SK-N-SH treated with all-trans-retinoic acid at 6 μM for 48 hours (cell line): ENCODE measurements around the gene POLD4.

Experiments
- ATAC-seq: fragments of 200-7000 bp; cut with Tn5 transposase; 3 replicates; pipeline ENCODE4 v1.9.1; 2020; ENCODE audit warnings: mild to moderate bottlenecking, moderate library complexity
- ARNTL ChIP-seq: fragments of 450-650 bp; formaldehyde crosslinking; IDR thresholded peaks from 2 replicates; pipeline ENCODE4 v1.5.0; 2020; ENCODE audit warnings: low read depth, mild to moderate bottlenecking, moderate library complexity, borderline replicate concordance
- BACH2 ChIP-seq: fragments of 250-450 bp; sonication (Bioruptor Pico); IDR thresholded peaks from 2 replicates; pipeline ENCODE4 v1.9.0; 2021; ENCODE audit warnings: mild to moderate bottlenecking, borderline replicate concordance
- CREB5 ChIP-seq: fragments of 250-450 bp; sonication (Bioruptor Pico); IDR thresholded peaks from 2 replicates; pipeline ENCODE4 v1.5.1; 2020; ENCODE audit warnings: low read depth, mild to moderate bottlenecking, moderate library complexity
- CSDC2 ChIP-seq: fragments of 250-450 bp; sonication (Bioruptor Pico); IDR thresholded peaks from 2 replicates; pipeline ENCODE4 v1.5.0; 2020; ENCODE audit warnings: mild to moderate bottlenecking, moderate library complexity
- CSRNP3 ChIP-seq: fragments of 250-450 bp; sonication (Bioruptor Pico); IDR thresholded peaks from 2 replicates; pipeline ENCODE4 v1.5.1; 2021; ENCODE audit warnings: mild to moderate bottlenecking, moderate library complexity
- ESRRG ChIP-seq: fragments of 250-450 bp; sonication (Bioruptor Pico); IDR thresholded peaks from 2 replicates; pipeline ENCODE4 v1.6.1; 2021; ENCODE audit warnings: mild to moderate bottlenecking
- ISL1 ChIP-seq: fragments of 250-450 bp; sonication (Bioruptor Pico); IDR thresholded peaks from 2 replicates; pipeline ENCODE4 v2.1.2; 2022; ENCODE audit warnings: mild to moderate bottlenecking, moderate library complexity
- PATZ1 ChIP-seq: fragments of 250-450 bp; sonication (Bioruptor Pico); IDR thresholded peaks from 2 replicates; pipeline ENCODE4 v1.8.0; 2020; ENCODE audit warnings: mild to moderate bottlenecking, moderate library complexity, borderline replicate concordance
- POU6F1 ChIP-seq: fragments of 250-450 bp; sonication (Bioruptor Pico); IDR thresholded peaks from 2 replicates; pipeline ENCODE4 v1.8.0; 2021; ENCODE audit warnings: low read depth, mild to moderate bottlenecking, moderate library complexity, borderline replicate concordance
- PPARA ChIP-seq: fragments of 250-450 bp; sonication (Bioruptor Pico); IDR thresholded peaks from 2 replicates; pipeline ENCODE4 v1.5.0; 2020; ENCODE audit warnings: mild to moderate bottlenecking, borderline replicate concordance
- RARB ChIP-seq: fragments of 250-450 bp; sonication (Bioruptor Pico); IDR thresholded peaks from 2 replicates; pipeline ENCODE4 v1.8.0; 2021; ENCODE audit warnings: mild to moderate bottlenecking, moderate library complexity
- SNAI2 ChIP-seq: fragments of 250-450 bp; sonication (Bioruptor Pico); IDR thresholded peaks from 2 replicates; pipeline ENCODE4 v1.5.0; 2020; ENCODE audit warnings: mild to moderate bottlenecking, moderate library complexity
- TCF4 ChIP-seq: fragments of 250-450 bp; sonication (Bioruptor Pico); IDR thresholded peaks from 2 replicates; pipeline ENCODE4 v1.8.0; 2021; ENCODE audit warnings: mild to moderate bottlenecking, moderate library complexity, borderline replicate concordance
- TOX ChIP-seq: fragments of 250-450 bp; sonication (Bioruptor Pico); IDR thresholded peaks from 2 replicates; pipeline ENCODE4 v1.8.0; 2021; ENCODE audit warnings: mild to moderate bottlenecking, moderate library complexity, borderline replicate concordance
- TSHZ2 ChIP-seq: fragments of 250-450 bp; sonication (Bioruptor Pico); IDR thresholded peaks from 2 replicates; pipeline ENCODE4 v1.5.0; 2020; ENCODE audit warnings: mild to moderate bottlenecking, moderate library complexity
- ZC3H10 ChIP-seq: fragments of 250-450 bp; sonication (Bioruptor Pico); IDR thresholded peaks from 2 replicates; pipeline ENCODE4 v1.5.1; 2021; ENCODE audit warnings: mild to moderate bottlenecking, moderate library complexity
- ZFP3 ChIP-seq: fragments of 250-450 bp; sonication (Bioruptor Pico); IDR thresholded peaks from 2 replicates; pipeline ENCODE4 v1.5.0; 2020; ENCODE audit warnings: mild to moderate bottlenecking, moderate library complexity
- ZNF565 ChIP-seq: fragments of 450-650 bp; formaldehyde crosslinking; conservative IDR thresholded peaks from 2 replicates; pipeline ENCODE4 v1.5.0; 2020; ENCODE audit warnings: low read depth, mild to moderate bottlenecking, moderate library complexity
- ZNF70 ChIP-seq: fragments of 450-650 bp; formaldehyde crosslinking; IDR thresholded peaks from 2 replicates; pipeline ENCODE4 v1.5.0; 2020; ENCODE audit warnings: mild to moderate bottlenecking, moderate library complexity
- ZNF8 ChIP-seq: fragments of 450-650 bp; formaldehyde crosslinking; IDR thresholded peaks from 2 replicates; pipeline ENCODE4 v1.5.0; 2020; ENCODE audit warnings: mild to moderate bottlenecking, moderate library complexity

Gene POLD4

GRCh38 chr11:67312187-67313021 lies 40.9 kb downstream of the POLD4 start (continued):
- TF ChIP-seq CREB5 (CRISPR knock-in tag) (no peak), PPARA (no peak), ZNF70 (CRISPR knock-in tag) (no peak)

GRCh38 chr11:67311556-67312082 lies 41.7 kb downstream of the POLD4 start:
- TF ChIP-seq ZNF8 (CRISPR knock-in tag) (no peak), ARNTL (no peak), ZFP3 (no peak), TCF4 (CRISPR knock-in tag) (no peak), ESRRG (no peak)
- ATAC-seq, result peak; percentile 12; the same call in 1 of the 3 replicates

GRCh38 chr11:67311051-67311555 lies 42.2 kb downstream of the POLD4 start:
- TF ChIP-seq ISL1 (no peak), ZNF8 (CRISPR knock-in tag) (no peak), POU6F1 (CRISPR knock-in tag) (no peak), TOX (no peak), BACH2 (CRISPR knock-in tag) (no peak), TCF4 (CRISPR knock-in tag) (no peak), CREB5 (CRISPR knock-in tag) (no peak), ZNF70 (CRISPR knock-in tag) (no peak), ESRRG (no peak), CSRNP3 (CRISPR knock-in tag) (no peak), ZNF565 (CRISPR knock-in tag) (no peak), ZC3H10 (CRISPR knock-in tag) (no peak)
- no peak for ATAC-seq

GRCh38 chr11:67310246-67311050 lies 42.9 kb downstream of the POLD4 start:
- no peak for ATAC-seq
- TF ChIP-seq ISL1 (no peak), TSHZ2 (no peak), PPARA (no peak), SNAI2 (CRISPR knock-in tag) (no peak), TCF4 (CRISPR knock-in tag) (no peak), RARB (CRISPR knock-in tag) (no peak), ARNTL (no peak), PATZ1 (no peak), CSDC2 (no peak), POU6F1 (CRISPR knock-in tag) (no peak), ZC3H10 (CRISPR knock-in tag) (no peak), TOX (no peak), ZNF565 (CRISPR knock-in tag) (no peak)
